Activated CD4-positive, alpha-beta memory T cell treated with anti-CD3 and anti-CD28 coated beads, Interleukin-2, amount 10 ng/mL, durations not matched to agents 7 days and 5 days (primary cell): ENCODE results near the gene PLA2G4F. TPM values are rescaled to one million over a fixed set of nuclear protein-coding genes. Genes with fewer than 3 reads are reported as not detected.

ENCODE experiments used
- CTCF ChIA-PET: fragments of 350-600 bp; sonication (Branson Sonifier 250); formaldehyde crosslinking; loops from one replicate; lab custom pipeline; 2021; ENCODE audit warnings: antibody characterized with exemption, inconsistent platforms; lab: Charles Lee
- POLR2A ChIA-PET: fragments of 350-600 bp; sonication (Branson Sonifier 250); formaldehyde crosslinking; loops from one replicate; lab custom pipeline; 2021; ENCODE audit warnings: antibody characterized with exemption; lab: Charles Lee
- DNase-seq: peaks from one replicate; pipeline ENCODE4 v3.0.0-alpha.2; 2020
- H3K27ac Mint-ChIP-seq: one replicate; pipeline ENCODE4 v1.8.0; 2021; ENCODE audit warnings: mild to moderate bottlenecking, mixed read lengths
- H3K27me3 Mint-ChIP-seq: one replicate; pipeline ENCODE4 v1.8.0; 2021; ENCODE audit warnings: mixed read lengths
- H3K36me3 Mint-ChIP-seq: one replicate; pipeline ENCODE4 v1.8.0; 2021; ENCODE audit warnings: low read depth, mixed read lengths
- H3K4me1 Mint-ChIP-seq: one replicate; pipeline ENCODE4 v1.8.0; 2021; ENCODE audit warnings: mixed read lengths
- H3K4me3 Mint-ChIP-seq: one replicate; pipeline ENCODE4 v1.8.0; 2021; ENCODE audit warnings: mild to moderate bottlenecking, mixed read lengths
- H3K9me3 Mint-ChIP-seq: one replicate; pipeline ENCODE4 v1.8.0; 2021; ENCODE audit warnings: mixed read lengths
- total RNA-seq, 2 experiments: library from RNA; stranded (reverse); gene quantifications; one replicate each; pipeline ENCODE4 v1.2.3, GENCODE V29; 2021

The PLA2G4F gene
- total RNA-seq, 2 experiments from 2014 or later: not detected

DNA sequence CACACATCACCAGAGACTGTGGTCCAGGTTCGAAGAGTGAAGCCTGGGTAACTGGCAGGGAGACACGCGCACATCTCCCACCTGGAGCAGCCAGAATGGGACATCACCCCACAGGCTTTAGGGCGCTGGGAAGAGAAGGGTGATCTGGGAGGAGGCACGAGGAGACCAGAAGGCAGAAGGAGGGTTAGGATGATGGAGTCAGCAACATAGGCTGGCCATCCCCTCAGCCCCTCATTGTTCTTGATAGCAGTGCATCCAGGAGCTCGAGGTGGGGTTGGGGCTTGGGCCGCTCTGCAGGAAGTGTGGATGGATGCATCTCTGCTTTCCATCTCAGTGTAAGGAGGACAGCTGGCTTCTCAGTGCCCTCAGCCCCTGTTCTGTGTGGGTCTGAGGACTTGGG is 15.2 kb downstream of the PLA2G4F start:
- peaks cover 4% of the 10 kb centered on the region for H3K27me3 Mint-ChIP-seq
- no peak overlapping the region for H3K27ac Mint-ChIP-seq
- H3K4me1 Mint-ChIP-seq: no peaks in the 10 kb centered on the region
- DNase-seq: no peak
- H3K4me3 Mint-ChIP-seq: no peak overlapping the region
- ChIA-PET CTCF (no interaction called here), POLR2A (no interaction called here)
- no peaks in the 10 kb centered on the region for H3K9me3 Mint-ChIP-seq
- no peaks in the 10 kb centered on the region for H3K36me3 Mint-ChIP-seq

DNA sequence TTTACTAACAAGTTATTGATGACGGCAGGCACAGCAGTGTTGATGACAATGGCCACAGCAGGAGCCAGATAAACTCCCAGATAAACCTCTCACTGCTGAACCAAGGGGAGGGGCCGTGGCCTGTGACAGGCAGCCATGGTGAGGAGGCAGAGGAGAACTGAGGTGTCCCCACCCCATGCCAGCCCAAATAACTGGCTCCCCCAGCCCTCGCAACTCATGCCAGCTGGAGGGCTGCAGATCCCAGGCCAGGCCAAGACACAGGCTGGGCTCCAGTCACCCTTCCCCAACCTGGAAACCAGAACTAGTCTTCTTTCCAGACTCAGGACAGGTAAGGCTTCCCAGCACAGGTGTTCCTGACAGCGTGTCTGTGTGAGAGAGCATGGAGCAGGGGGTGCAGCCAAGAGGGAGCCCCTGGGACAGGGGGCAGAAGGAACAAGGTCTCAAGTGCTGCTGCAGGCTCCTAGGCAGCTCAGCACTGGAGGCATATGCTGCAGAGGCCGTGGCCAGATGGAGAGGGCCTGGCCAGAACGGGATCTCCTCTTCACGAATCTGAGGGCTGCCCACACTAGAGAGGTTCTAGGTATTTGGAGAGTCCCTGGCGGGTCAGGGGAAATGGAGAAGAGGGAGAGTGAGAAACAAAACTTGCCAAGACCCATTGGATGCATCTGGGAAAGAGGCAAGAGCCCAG is 15.9 kb downstream of the PLA2G4F start:
- no peak for DNase-seq

DNA sequence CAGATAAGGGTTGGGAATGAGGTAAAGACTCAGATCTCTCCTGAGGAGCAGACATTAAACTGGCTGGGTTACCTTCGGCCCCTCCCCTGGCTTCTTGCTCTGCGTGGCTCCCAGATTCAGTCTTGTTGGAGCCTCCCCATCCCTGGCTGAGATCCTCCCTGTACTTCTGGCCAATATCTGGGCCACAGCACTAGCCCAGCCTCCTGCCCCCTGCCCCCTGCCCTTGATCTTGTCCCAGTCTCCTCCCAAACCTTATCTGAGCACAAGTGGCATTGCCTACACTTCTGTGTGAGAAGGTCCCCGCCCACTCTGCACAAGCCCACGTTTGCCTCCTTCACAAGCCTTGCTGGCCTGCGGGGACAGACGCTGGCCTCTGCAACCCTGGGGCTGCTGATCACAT is 16.8 kb downstream of the PLA2G4F start:
- Mint-ChIP-seq H3K9me3 (no peaks in the 10 kb centered on the region), H3K4me3 (no peak overlapping the region), H3K27ac (no peak overlapping the region), H3K36me3 (no peaks in the 10 kb centered on the region), H3K27me3 (peaks cover 4% of the 10 kb centered on the region), H3K4me1 (peaks cover 3% of the 10 kb centered on the region)
- ChIA-PET CTCF (interaction anchor here (0.7 to 2.6 kb wide), 5 partner anchors 10 to 562 kb away, joined by 3 to 16 read pairs (median 4); partner anchors contain the start of gene PLA2G4F), POLR2A (no interaction called here)
- no peak for DNase-seq

More for the DNA sequence above, 15.9 kb downstream of the PLA2G4F start:
- no peaks in the 10 kb centered on the region for H3K9me3 Mint-ChIP-seq
- ChIA-PET POLR2A (no interaction called here), CTCF (no interaction called here)
- H3K27me3 Mint-ChIP-seq: peaks cover 4% of the 10 kb centered on the region
- no peak overlapping the region for H3K27ac Mint-ChIP-seq
- H3K4me3 Mint-ChIP-seq: no peak overlapping the region
- H3K36me3 Mint-ChIP-seq: no peaks in the 10 kb centered on the region
- H3K4me1 Mint-ChIP-seq: peaks cover under 1% of the 10 kb centered on the region

DNA sequence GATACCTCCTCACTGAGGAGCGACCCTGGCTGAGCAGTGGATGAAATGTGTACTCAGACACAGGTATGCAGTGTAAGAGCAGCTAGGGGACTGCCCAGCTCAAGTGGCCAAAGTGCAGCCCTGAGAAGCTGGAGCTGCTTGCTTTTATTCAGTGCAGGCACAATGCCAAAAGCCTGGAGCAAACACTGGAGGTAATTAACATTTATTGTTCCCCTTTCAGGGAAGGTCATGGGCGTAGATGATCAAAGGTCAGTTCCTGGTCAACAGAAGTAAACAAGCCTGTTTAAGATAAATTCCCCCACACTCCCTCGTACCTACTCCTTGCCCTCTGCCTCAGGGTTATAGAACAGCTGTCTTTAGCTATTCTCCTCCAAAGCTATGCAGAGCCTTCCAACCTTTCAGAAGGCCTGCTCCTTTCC is 17.5 kb downstream of the PLA2G4F start:
- Mint-ChIP-seq H3K4me3 (no peak overlapping the region), H3K9me3 (no peaks in the 10 kb centered on the region), H3K4me1 (peaks cover 3% of the 10 kb centered on the region), H3K36me3 (no peaks in the 10 kb centered on the region), H3K27ac (no peak overlapping the region), H3K27me3 (peaks cover 4% of the 10 kb centered on the region)
- CTCF ChIA-PET: interaction anchor here (1.2 to 2.6 kb wide), 7 partner anchors 9 to 149 kb away, joined by 4 to 16 read pairs (median 4); partner anchors contain the start of gene PLA2G4F
- no peak for DNase-seq
- POLR2A ChIA-PET: no interaction called here

DNA sequence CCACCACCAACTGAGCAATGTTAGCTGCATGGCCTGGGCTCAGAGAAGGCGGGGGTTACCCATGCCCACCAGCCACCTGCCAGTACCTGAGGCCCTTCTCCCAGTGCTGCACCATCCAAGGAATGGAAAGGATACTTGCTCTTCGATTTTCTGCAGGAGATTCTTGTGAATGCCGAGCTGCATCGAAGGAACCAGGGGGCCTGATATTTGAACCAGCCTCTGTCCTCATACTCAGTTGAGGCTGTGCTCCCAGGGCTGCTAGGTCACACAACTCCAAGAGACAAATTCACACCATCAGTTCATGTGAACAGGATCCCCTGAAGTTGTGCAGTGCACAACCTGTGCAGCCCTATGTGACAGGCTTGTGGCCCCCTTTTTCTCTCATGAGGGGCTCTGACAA is 18.0 kb downstream of the PLA2G4F start:
- H3K36me3 Mint-ChIP-seq: no peaks in the 10 kb centered on the region
- peak; percentile 13 for DNase-seq
- POLR2A ChIA-PET: no interaction called here

DNA sequence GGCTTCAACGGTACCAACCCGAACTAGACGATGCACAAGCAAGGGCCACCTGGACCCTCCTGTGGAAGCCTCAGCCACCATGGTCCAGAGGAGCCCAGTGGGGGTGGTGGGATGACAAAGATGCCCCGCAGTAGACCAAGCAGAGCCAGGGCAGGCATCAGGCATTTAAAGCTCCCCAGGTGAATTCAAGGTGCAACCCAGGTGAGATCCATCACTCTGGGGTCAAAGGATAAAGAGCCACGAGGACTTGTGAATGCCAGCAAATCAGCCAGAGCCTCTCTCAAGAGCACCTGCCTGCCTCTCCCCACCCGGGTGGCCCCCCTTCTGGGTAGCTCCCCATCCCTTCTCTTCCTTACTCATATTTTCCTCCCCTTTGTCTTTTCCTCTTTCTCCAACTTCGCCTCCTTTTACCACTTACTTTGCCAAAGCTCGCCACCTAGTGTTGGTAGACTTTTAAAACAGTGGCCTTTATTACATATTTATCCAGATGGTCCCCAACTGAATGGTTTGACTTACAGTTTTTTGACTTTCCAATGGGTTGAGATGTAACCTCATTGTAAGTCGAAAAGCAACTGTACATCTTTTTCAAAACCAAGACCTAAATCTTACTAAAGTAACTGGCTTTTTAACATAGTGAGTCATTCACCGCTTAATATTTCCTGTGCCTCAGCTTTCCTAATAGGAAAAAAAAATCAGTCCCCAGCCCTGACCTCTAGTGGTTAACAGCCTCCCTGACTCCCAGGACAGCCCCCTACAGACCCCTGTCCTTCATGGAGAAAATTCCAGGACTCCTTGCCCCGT is 18.8 kb downstream of the PLA2G4F start:
- H3K4me3 Mint-ChIP-seq: no peak overlapping the region
- ChIA-PET POLR2A (no interaction called here), CTCF (interaction anchor here (0.6 to 2.6 kb wide), 12 partner anchors 10 to 237 kb away, joined by 3 to 16 read pairs (median 4); no protein-coding TSS in a partner anchor)
- H3K27me3 Mint-ChIP-seq: peaks cover 4% of the 10 kb centered on the region
- H3K4me1 Mint-ChIP-seq: peaks cover 3% of the 10 kb centered on the region
- H3K9me3 Mint-ChIP-seq: no peaks in the 10 kb centered on the region
- DNase-seq: no peak
- H3K27ac Mint-ChIP-seq: no peak overlapping the region
- no peaks in the 10 kb centered on the region for H3K36me3 Mint-ChIP-seq

More for the DNA sequence above, 18.0 kb downstream of the PLA2G4F start:
- Mint-ChIP-seq H3K4me1 (peaks cover 3% of the 10 kb centered on the region), H3K9me3 (no peaks in the 10 kb centered on the region), H3K27me3 (peaks cover 4% of the 10 kb centered on the region), H3K27ac (no peak overlapping the region), H3K4me3 (no peak overlapping the region)
- CTCF ChIA-PET: interaction anchor here (1.2 to 2.6 kb wide), 9 partner anchors 8 to 149 kb away, joined by 4 to 16 read pairs (median 4); partner anchors contain the start of gene PLA2G4F

DNA sequence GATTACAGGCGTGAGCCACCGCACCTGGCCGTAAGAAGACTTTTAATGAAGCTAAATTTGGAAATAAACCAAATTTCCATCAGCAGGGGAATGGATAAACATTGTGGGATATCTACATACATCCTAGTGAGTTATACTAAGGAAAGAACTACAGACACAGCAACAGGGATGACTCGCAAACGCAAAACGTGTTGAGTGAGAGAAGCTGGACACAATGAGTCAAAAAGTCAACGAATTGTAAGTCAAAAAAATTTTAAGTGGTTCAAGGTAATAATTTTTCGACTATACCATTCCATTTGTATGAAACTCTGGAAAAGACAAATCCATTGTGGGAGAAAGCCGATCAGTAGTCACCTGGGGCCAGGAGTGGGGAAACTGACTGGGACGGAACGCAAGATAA is 19.9 kb downstream of the PLA2G4F start:
- Mint-ChIP-seq H3K27me3 (peaks cover 4% of the 10 kb centered on the region), H3K9me3 (no peaks in the 10 kb centered on the region), H3K4me3 (no peak overlapping the region), H3K4me1 (peaks cover 3% of the 10 kb centered on the region), H3K36me3 (no peaks in the 10 kb centered on the region), H3K27ac (no peak overlapping the region)
- no peak for DNase-seq
- ChIA-PET CTCF (no interaction called here), POLR2A (no interaction called here)

DNA sequence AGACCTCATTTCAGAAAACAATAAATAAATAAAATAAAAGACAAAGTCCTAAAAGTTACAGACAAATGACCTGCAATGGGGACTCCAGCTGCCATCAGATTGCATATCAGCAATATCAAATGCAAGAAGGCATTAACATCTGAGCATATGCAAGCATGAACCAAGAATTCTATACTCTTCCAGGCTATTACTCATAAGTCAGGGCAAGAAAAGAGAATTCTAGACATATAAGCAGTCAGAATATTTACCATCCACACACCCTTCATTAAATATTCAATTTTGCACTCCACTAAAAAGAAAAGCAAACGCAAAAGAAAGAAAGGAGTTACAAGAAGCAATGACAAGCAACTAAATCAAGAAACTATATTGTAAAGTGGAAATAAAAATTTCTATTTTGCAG is 21.1 kb downstream of the PLA2G4F start:
- H3K27ac Mint-ChIP-seq: no peak overlapping the region
- peaks cover 9% of the 10 kb centered on the region for H3K27me3 Mint-ChIP-seq
- ChIA-PET CTCF (interaction anchor here (1.2 to 2.1 kb wide), 3 partner anchors 10 to 145 kb away, joined by 4 to 6 read pairs (median 4); no protein-coding TSS in a partner anchor), POLR2A (interaction anchor here (0.6 kb wide), 1 partner anchor 707 kb away, joined by 4 read pairs; no protein-coding TSS in a partner anchor)
- H3K36me3 Mint-ChIP-seq: no peaks in the 10 kb centered on the region
- no peak for DNase-seq
- H3K4me1 Mint-ChIP-seq: peaks cover 3% of the 10 kb centered on the region
- H3K4me3 Mint-ChIP-seq: no peak overlapping the region
- H3K9me3 Mint-ChIP-seq: no peaks in the 10 kb centered on the region

DNA sequence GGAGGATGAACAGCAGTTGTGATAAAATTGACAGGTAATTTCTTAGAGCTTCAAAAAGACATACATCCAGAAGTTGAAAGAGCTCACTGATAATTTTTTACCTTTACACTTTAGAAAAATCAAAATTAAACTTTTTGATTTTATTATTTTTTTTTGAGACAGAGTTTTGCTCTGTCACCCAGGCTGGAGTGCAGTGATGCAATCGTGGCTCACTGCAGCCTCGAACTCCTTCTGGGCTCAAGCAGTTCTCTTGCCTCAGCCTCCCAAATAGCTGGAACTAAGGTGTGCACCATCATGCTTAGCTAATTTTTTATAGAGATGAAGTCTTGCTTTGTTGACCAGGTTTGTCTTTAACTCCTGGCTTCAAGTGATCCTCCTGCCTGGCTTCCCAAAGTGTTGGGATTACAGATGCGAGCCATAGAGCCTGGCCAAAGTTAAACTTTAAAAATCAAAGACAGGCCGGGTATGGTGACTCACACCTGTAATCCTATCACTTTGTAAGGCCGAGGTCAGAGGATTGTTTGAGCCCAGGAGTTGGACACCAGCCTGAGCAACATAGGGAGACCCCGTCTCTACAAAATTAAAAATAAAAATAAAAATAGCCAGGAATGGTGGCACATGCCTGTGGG is 21.7 kb downstream of the PLA2G4F start:
- ChIA-PET POLR2A (interaction anchor here (0.7 kb wide), 1 partner anchor 100 kb away, joined by 3 read pairs; no protein-coding TSS in a partner anchor), CTCF (interaction anchor here (0.6 to 2.1 kb wide), 8 partner anchors 9 to 577 kb away, joined by 3 to 14 read pairs (median 4); no protein-coding TSS in a partner anchor)
- Mint-ChIP-seq H3K9me3 (no peaks in the 10 kb centered on the region), H3K27ac (no peak overlapping the region), H3K27me3 (peaks cover 12% of the 10 kb centered on the region), H3K4me3 (no peak overlapping the region), H3K36me3 (no peaks in the 10 kb centered on the region), H3K4me1 (peaks cover 3% of the 10 kb centered on the region)
- DNase-seq: no peak

DNA sequence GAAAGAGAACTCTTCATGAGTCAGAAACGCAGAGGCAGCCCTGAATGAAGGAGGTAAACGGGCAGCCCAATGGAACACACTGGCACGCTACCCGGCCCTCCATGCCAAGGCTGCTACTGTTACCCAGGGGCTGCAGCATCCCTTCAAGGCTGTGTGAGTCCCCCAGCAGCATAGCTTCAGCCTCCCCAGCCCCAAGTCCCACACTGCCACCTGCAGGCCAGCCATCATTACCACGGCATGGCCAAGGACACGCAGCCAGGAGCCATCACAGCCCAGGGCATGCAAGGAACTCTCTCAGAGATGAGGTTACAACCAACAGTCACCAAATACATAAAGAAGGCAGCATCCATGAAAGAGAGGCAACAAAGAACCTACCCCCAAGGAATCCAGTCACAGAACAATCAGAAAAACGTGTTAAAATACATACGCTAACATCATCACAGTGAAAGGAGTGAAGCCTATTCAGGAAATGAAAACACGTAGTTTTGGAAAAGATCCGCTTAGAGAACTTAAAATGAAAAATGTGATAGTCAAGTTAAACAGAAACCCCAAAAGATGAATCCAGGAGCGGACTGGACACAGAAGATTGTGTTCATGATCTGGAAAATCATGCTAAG is 22.4 kb downstream of the PLA2G4F start:
- Mint-ChIP-seq H3K27me3 (peaks cover 15% of the 10 kb centered on the region), H3K36me3 (no peaks in the 10 kb centered on the region), H3K4me1 (peaks cover 5% of the 10 kb centered on the region), H3K27ac (no peak overlapping the region), H3K4me3 (no peak overlapping the region), H3K9me3 (no peaks in the 10 kb centered on the region)
- ChIA-PET CTCF (interaction anchor here (0.6 to 2.1 kb wide), 7 partner anchors 9 to 576 kb away, joined by 3 to 14 read pairs (median 4); no protein-coding TSS in a partner anchor), POLR2A (interaction anchor here (0.7 kb wide), 1 partner anchor 101 kb away, joined by 3 read pairs; no protein-coding TSS in a partner anchor)
- DNase-seq: peak; percentile 70

DNA sequence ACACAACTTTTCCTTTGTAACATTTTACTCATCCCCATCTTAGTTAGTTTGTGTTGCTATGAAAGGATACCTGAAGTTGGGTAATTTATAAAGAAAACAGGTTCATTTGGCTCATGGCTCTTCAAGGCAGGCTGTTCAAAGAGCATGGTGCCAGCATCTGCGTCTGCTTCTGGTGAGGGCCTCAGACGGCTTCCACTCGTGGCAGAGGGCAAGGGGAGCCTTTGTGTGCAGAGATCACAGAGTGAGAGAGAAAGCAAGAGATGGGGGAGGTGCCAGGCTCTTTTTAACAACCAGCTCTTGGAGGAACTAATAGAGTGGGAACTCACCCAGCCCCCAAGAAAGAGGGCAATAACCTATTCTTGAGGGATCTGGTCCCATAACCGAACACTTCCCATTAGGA is 23.1 kb downstream of the PLA2G4F start:
- Mint-ChIP-seq H3K27ac (no peak overlapping the region), H3K9me3 (no peaks in the 10 kb centered on the region), H3K4me3 (no peak overlapping the region), H3K4me1 (peaks cover 5% of the 10 kb centered on the region), H3K36me3 (no peaks in the 10 kb centered on the region), H3K27me3 (peaks cover 15% of the 10 kb centered on the region)
- DNase-seq: no peak
- ChIA-PET POLR2A (no interaction called here), CTCF (interaction anchor here (1.0 to 1.6 kb wide), 3 partner anchors 15 to 144 kb away, joined by 4 to 14 read pairs (median 4); no protein-coding TSS in a partner anchor)
